Mucosa of stomach (tissue), 1 donor: ENCODE results near the gene TES.
"Not testable (repeated sequence)": the region's sequence is repeated elsewhere in the genome, so short reads cannot be mapped to it uniquely, and the experiment has no call there.

Source experiments
- H3K27me3 ChIP-seq: one replicate; pipeline ENCODE4 v1.7.0; 2013; ENCODE audit warnings: mild to moderate bottlenecking, low read length; ENCODE audit not compliant: control insufficient read depth, insufficient read depth
- H3K36me3 ChIP-seq: one replicate; pipeline ENCODE4 v1.7.0; 2013; ENCODE audit warnings: low read length; ENCODE audit not compliant: control insufficient read depth, insufficient read depth
- H3K4me1 ChIP-seq: one replicate; pipeline ENCODE4 v1.7.0; 2013; ENCODE audit warnings: mild to moderate bottlenecking, low read length; ENCODE audit not compliant: control insufficient read depth, insufficient read depth
- H3K4me3 ChIP-seq: one replicate; pipeline ENCODE4 v1.7.0; 2013; ENCODE audit warnings: low read length
- H3K9ac ChIP-seq: one replicate; pipeline ENCODE4 v1.7.0; 2013; ENCODE audit warnings: mild to moderate bottlenecking, low read length, moderate library complexity
- H3K9me3 ChIP-seq: one replicate; pipeline ENCODE4 v1.7.0; 2013; ENCODE audit warnings: mild to moderate bottlenecking, low read length, moderate library complexity; ENCODE audit not compliant: control insufficient read depth
- donor health status: Pancreatic carcinoma.

The TES gene

GRCh38 chr7:116239434-116239833, 29.1 kb downstream of the TES start:
- Histone ChIP-seq H3K4me3 (no peak overlapping the region), H3K36me3 (peaks cover 4% of the 10 kb centered on the region), H3K9ac (no peak overlapping the region), H3K9me3 (no peaks in the 10 kb centered on the region), H3K4me1 (peaks cover 11% of the 10 kb centered on the region), H3K27me3 (no peaks in the 10 kb centered on the region)

GRCh38 chr7:116240024-116240668, 29.8 kb downstream of the TES start:
- H3K27me3 ChIP-seq, result no peaks in the 10 kb centered on the region
- H3K4me3 ChIP-seq, result no peak overlapping the region
- no peaks in the 10 kb centered on the region for H3K9me3 ChIP-seq
- peaks cover 8% of the 10 kb centered on the region for H3K36me3 ChIP-seq
- H3K4me1 ChIP-seq, result peaks cover 11% of the 10 kb centered on the region
- H3K9ac ChIP-seq, result no peak overlapping the region

GRCh38 chr7:116241291-116241690, 31.0 kb downstream of the TES start:
- Histone ChIP-seq H3K36me3 (peaks cover 8% of the 10 kb centered on the region), H3K9me3 (no peaks in the 10 kb centered on the region), H3K4me3 (no peak overlapping the region), H3K27me3 (no peaks in the 10 kb centered on the region), H3K9ac (no peak overlapping the region), H3K4me1 (peaks cover 11% of the 10 kb centered on the region)

DNA sequence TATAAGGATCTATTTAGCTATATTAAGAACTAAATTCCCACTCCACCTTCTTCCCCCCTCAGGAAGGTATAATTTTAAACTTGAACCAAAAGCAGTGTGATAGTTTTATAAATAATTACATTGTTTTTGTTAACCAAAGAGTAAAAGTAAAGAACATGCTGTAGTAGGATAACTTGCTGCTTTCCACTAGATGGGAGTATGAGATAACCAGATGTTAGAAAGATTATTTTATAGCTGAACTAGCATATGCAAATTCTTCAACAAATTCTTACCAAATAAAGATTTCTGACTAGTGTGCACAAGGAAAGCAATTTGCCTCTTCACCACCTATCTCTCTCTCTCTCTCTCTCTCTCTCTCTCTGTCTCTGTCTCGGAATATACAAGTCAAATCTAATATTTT, 31.8 kb downstream of the TES start:
- H3K4me1 ChIP-seq, result peaks cover 11% of the 10 kb centered on the region
- no peak overlapping the region for H3K9ac ChIP-seq
- H3K9me3 ChIP-seq, result no peaks in the 10 kb centered on the region
- H3K4me3 ChIP-seq, result no peak overlapping the region
- H3K36me3 ChIP-seq, result peaks cover 8% of the 10 kb centered on the region
- no peaks in the 10 kb centered on the region for H3K27me3 ChIP-seq

GRCh38 chr7:116242759-116243158, 32.4 kb downstream of the TES start:
- H3K27me3 ChIP-seq, result no peaks in the 10 kb centered on the region
- H3K4me1 ChIP-seq, result peaks cover 11% of the 10 kb centered on the region
- no peak overlapping the region for H3K4me3 ChIP-seq
- no peak overlapping the region for H3K9ac ChIP-seq
- H3K36me3 ChIP-seq, result peaks cover 4% of the 10 kb centered on the region
- no peaks in the 10 kb centered on the region for H3K9me3 ChIP-seq

GRCh38 chr7:116244803-116245202, 34.5 kb downstream of the TES start:
- H3K36me3 ChIP-seq, H3K27me3 ChIP-seq, H3K4me3 ChIP-seq, H3K9ac ChIP-seq, H3K4me1 ChIP-seq, H3K9me3 ChIP-seq: not testable (repeated sequence)

DNA sequence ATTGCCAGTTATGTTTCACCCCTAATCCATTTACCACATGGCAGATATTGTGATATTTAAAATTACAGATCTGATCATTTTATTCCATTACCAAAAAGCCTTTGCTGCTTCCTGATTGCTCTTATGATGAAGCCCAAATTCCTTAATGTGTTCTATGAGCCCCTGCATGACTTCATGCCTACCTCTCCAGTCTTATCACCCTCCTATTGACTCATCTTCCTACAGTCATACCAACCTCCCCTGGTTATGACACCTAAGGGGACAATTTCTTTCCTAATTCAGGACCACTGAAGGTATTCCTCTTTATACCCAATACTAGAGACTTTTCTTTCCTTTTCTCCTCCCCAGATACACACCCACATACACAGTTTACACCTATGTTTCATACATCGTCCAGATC, 36.0 kb downstream of the TES start:
- peaks cover 4% of the 10 kb centered on the region for H3K36me3 ChIP-seq
- H3K27me3 ChIP-seq, result no peaks in the 10 kb centered on the region

GRCh38 chr7:116249969-116250553, 39.7 kb downstream of the TES start:
- Histone ChIP-seq H3K4me3 (no peak overlapping the region), H3K9ac (no peak overlapping the region), H3K4me1 (no peaks in the 10 kb centered on the region), H3K27me3 (no peaks in the 10 kb centered on the region), H3K9me3 (no peaks in the 10 kb centered on the region), H3K36me3 (no peaks in the 10 kb centered on the region)

More for the DNA sequence above, 36.0 kb downstream of the TES start:
- H3K4me1 ChIP-seq, result no peaks in the 10 kb centered on the region
- H3K9ac ChIP-seq, result no peak overlapping the region
- no peak overlapping the region for H3K4me3 ChIP-seq
- no peaks in the 10 kb centered on the region for H3K9me3 ChIP-seq

GRCh38 chr7:116251675-116252074, 41.3 kb downstream of the TES start:
- Histone ChIP-seq H3K36me3 (no peaks in the 10 kb centered on the region), H3K27me3 (no peaks in the 10 kb centered on the region), H3K4me3 (no peak overlapping the region), H3K4me1 (no peaks in the 10 kb centered on the region), H3K9ac (no peak overlapping the region), H3K9me3 (no peaks in the 10 kb centered on the region)

DNA sequence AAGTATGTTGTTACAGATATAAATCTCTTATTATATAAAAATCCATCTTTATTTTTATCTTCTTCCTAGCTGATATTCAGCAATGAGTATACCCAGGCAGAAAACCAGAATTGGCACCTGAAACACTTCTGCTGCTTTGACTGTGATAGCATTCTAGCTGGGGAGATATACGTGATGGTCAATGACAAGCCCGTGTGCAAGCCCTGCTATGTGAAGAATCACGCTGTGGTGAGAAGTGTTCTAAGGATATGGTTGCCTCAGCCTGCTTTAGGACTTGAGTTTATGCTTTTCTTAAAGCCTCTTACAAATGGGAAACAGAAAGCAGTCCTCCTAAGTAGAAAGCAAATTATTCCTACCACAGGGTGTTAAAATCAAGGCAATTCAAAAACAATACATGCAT, 41.9 kb downstream of the TES start:
- Histone ChIP-seq H3K9ac (no peak overlapping the region), H3K4me3 (no peak overlapping the region), H3K4me1 (no peaks in the 10 kb centered on the region), H3K36me3 (no peaks in the 10 kb centered on the region), H3K27me3 (no peaks in the 10 kb centered on the region), H3K9me3 (no peaks in the 10 kb centered on the region)

GRCh38 chr7:116257156-116257555, 46.8 kb downstream of the TES start:
- H3K36me3 ChIP-seq, result no peaks in the 10 kb centered on the region
- no peak overlapping the region for H3K9ac ChIP-seq
- H3K4me3 ChIP-seq, result no peak overlapping the region
- no peaks in the 10 kb centered on the region for H3K4me1 ChIP-seq
- no peaks in the 10 kb centered on the region for H3K9me3 ChIP-seq
- H3K27me3 ChIP-seq, result no peaks in the 10 kb centered on the region

DNA sequence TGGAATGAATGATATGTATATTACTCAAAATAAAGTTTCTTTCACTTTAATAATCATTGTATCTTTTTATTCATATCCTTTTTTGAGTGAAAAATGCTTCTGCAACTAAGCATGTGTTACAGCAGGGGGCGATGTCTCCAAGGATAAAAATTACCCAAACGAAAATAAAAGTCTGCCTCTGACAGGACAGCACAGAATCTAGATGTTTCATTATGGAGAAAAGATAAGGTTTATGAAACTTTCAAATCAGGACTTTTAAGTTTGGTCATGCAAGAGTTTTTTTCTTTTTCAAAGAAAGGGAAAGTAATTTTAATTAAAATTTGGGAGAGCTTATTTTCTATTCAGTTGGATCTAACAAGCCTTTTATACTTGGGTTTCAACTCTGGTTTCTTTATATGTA, 48.4 kb downstream of the TES start:
- Histone ChIP-seq H3K36me3 (no peaks in the 10 kb centered on the region), H3K4me1 (no peaks in the 10 kb centered on the region), H3K4me3 (no peak overlapping the region), H3K9ac (no peak overlapping the region), H3K27me3 (no peaks in the 10 kb centered on the region), H3K9me3 (no peaks in the 10 kb centered on the region)
